IPS-15b (cell line): ENCODE data around the gene MPL.

Source experiments
- H3K27me3 ChIP-seq: one replicate; pipeline ENCODE4 v1.6.1; 2013; ENCODE audit warnings: low read length; ENCODE audit not compliant: control insufficient read depth, insufficient read depth
- H3K36me3 ChIP-seq: one replicate; pipeline ENCODE4 v1.6.1; 2013; ENCODE audit warnings: low read length; ENCODE audit not compliant: control insufficient read depth, insufficient read depth
- H3K4me1 ChIP-seq: one replicate; pipeline ENCODE4 v1.6.1; 2013; ENCODE audit warnings: mild to moderate bottlenecking, low read length; ENCODE audit not compliant: control insufficient read depth, insufficient read depth
- H3K4me3 ChIP-seq: one replicate; pipeline ENCODE4 v1.5.1; 2013; ENCODE audit warnings: low read depth, low read length
- H3K9ac ChIP-seq: one replicate; pipeline ENCODE4 v1.6.1; 2013; ENCODE audit warnings: low read depth, mild to moderate bottlenecking, low read length
- H3K9me3 ChIP-seq: one replicate; pipeline ENCODE4 v1.6.1; 2013; ENCODE audit warnings: mild to moderate bottlenecking, low read length; ENCODE audit not compliant: control insufficient read depth, insufficient read depth

Gene MPL

DNA sequence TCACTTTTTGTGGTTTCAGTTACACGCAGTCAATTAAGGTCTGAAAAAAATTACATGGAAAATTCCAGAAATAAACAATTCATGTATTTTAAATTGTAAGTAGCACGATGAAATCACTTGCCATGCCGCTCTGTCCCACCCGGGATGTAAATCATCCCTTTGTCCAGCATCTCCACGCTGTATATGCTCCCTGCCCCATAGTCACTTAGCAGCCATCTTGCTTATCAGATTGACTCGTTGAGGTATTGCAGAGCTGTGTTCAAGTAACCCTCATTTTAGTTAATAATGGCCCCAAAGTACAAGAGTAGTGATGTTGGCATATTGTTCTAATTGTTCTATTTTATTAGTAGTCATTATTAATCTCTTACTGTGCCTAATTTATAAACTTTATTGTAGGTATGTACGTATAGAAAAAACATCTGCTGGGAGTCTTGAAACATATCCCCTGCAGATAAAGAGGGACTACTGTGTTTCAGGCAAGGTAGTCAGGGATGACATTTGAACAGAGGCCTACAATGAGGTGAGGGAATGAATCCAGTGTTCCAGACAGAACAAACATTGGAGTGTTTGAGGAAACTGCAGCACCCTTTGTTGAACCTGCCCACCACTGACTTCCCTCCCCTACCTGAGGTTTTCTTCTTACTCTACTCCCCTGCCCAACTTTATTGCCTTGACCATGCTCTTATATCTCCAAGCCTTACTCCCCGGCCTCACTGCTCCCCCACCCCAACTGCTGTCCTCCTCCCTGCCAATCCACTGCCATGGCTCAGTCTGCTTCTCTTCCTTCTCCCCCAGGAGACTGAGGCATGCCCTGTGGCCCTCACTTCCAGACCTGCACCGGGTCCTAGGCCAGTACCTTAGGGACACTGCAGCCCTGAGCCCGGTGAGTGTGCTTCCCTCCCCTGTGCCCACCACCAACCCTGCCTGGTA is 14.1 kb downstream of the MPL start:
- no peak overlapping the region for H3K9ac ChIP-seq
- H3K36me3 ChIP-seq, result no peaks in the 10 kb centered on the region
- peaks cover 17% of the 10 kb centered on the region for H3K27me3 ChIP-seq
- no peak overlapping the region for H3K4me3 ChIP-seq
- peaks cover 10% of the 10 kb centered on the region for H3K4me1 ChIP-seq
- no peaks in the 10 kb centered on the region for H3K9me3 ChIP-seq

DNA sequence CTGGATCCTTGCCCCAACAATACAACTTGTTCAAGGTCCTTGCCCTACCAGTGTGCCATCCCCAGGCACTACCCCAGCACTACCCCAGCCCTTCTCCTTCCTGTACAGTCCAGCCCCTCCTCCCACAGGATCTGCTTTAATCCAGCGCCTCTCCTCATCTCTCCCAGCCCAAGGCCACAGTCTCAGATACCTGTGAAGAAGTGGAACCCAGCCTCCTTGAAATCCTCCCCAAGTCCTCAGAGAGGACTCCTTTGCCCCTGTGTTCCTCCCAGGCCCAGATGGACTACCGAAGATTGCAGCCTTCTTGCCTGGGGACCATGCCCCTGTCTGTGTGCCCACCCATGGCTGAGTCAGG is 14.7 kb downstream of the MPL start:
- Histone ChIP-seq H3K36me3 (no peaks in the 10 kb centered on the region), H3K4me1 (peaks cover 10% of the 10 kb centered on the region), H3K4me3 (no peak overlapping the region), H3K27me3 (peaks cover 10% of the 10 kb centered on the region), H3K9ac (no peak overlapping the region), H3K9me3 (no peaks in the 10 kb centered on the region)

DNA sequence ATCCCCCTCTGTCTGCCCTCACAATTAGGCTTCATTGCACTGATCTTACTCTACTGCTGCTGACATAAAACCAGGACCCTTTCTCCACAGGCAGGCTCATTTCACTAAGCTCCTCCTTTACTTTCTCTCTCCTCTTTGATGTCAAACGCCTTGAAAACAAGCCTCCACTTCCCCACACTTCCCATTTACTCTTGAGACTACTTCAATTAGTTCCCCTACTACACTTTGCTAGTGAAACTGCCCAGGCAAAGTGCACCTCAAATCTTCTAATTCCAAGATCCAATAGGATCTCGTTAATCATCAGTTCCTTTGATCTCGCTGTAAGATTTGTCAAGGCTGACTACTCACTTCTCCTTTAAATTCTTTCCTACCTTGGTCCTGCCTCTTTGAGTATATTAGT is 15.3 kb downstream of the MPL start:
- no peak overlapping the region for H3K9ac ChIP-seq

DNA sequence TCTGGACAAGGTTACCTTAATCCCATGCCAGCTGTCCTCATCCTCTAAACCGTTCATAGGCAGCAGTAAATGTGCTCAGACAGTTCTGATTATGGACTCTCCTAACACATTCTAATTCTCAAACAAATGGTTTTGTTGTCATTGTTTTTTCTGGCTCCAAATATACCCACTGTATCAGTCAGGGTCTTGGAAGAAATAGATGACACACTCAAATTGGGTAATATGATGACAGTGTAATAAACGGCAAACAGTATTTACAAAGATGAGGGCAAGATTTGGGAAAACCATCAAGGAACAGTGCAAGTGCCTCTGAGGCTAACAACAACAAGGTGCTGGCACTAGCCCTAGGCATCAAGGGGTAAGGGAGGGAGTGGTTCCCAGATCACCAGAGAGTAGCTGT is 16.9 kb downstream of the MPL start:
- H3K9me3 ChIP-seq, result no peaks in the 10 kb centered on the region
- H3K9ac ChIP-seq, result no peak overlapping the region
- peaks cover 4% of the 10 kb centered on the region for H3K36me3 ChIP-seq
- H3K4me3 ChIP-seq, result no peak overlapping the region
- no peaks in the 10 kb centered on the region for H3K27me3 ChIP-seq
- H3K4me1 ChIP-seq, result peaks cover 9% of the 10 kb centered on the region

More for the DNA sequence above, 15.3 kb downstream of the MPL start:
- H3K36me3 ChIP-seq, result no peaks in the 10 kb centered on the region
- no peaks in the 10 kb centered on the region for H3K9me3 ChIP-seq
- peaks cover 5% of the 10 kb centered on the region for H3K27me3 ChIP-seq
- no peak overlapping the region for H3K4me3 ChIP-seq
- peaks cover 10% of the 10 kb centered on the region for H3K4me1 ChIP-seq

DNA sequence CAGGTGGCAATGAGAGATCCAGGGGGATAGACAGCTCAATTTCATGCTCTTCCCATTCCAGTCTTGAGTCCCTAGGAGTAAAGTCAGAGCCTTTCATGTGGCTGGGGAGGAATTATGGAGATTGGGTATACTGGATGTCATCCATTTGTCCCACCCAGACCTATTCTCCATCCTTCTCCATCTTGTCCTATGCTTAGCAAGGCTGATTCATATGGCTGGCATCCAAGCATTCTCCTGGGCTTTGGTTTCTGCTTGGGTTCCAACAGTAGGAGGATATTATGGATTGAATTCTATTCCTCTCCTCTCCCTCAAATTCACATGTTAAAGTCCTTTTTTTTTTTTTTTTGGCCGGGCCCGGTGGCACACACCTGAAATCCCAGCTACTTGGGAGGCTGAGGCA is 17.3 kb downstream of the MPL start:
- H3K36me3 ChIP-seq, result peaks cover 9% of the 10 kb centered on the region
- H3K9ac ChIP-seq, result no peak overlapping the region
- H3K27me3 ChIP-seq, result no peaks in the 10 kb centered on the region
- H3K9me3 ChIP-seq, result no peaks in the 10 kb centered on the region
- peaks cover 7% of the 10 kb centered on the region for H3K4me1 ChIP-seq
- H3K4me3 ChIP-seq, result no peak overlapping the region

DNA sequence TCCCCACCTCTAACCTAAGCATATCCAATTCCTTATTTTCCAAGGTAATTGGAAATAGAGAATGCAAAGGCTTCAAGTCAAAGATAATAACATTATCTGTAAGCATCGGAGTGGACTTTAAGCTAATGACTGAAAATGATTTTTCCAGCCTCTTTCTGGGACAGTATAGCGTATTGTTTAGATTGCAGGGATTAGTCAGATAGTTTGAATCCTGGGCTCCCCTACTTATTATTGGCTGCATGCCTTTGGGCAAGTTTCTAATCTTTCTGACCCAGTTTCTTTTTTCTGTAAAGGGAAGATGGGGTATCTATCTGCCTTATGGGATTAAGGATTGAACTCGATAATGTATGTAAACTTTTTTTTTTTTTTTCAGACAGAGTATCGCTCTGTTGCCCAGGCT is 19.6 kb downstream of the MPL start:
- no peak overlapping the region for H3K4me3 ChIP-seq
- peaks cover 8% of the 10 kb centered on the region for H3K4me1 ChIP-seq
- H3K9me3 ChIP-seq, result no peaks in the 10 kb centered on the region
- H3K9ac ChIP-seq, result no peak overlapping the region
- no peaks in the 10 kb centered on the region for H3K27me3 ChIP-seq
- H3K36me3 ChIP-seq, result peaks cover 31% of the 10 kb centered on the region

DNA sequence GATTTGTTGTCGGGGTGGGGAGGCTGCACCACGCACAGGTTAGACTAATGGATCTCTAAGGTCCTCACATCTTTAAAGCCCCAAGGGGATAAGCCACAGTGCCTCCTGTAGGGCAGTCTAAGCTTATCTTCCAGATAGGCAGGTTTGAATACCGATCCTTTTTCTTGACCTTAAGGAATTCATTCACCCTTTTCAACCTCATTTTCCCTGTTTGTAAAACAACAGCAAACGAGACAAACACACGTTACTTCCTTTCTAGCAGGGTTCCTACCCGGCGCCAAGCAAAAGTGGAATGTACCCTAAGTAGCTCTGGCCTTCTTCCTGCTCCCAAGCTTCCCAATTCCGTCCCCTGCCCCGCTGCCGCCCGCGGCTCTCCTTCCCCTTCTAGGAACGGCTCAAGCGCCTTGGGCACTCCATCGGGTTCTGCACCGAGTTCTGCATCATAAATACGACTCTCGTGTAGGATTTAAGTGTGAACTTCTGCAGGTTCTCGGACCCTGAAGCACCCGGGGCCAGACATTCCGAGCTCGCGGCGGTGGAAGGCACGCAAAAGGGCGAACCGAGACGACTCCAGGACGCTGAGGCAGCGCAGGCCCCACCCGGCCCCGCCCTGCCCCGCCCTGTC is 20.6 kb downstream of the MPL start:
- Histone ChIP-seq H3K9ac (peak overlapping the region; percentile 94), H3K36me3 (peaks cover 37% of the 10 kb centered on the region), H3K4me3 (peak overlapping the region; percentile 91), H3K4me1 (peaks cover 8% of the 10 kb centered on the region), H3K27me3 (no peaks in the 10 kb centered on the region), H3K9me3 (no peaks in the 10 kb centered on the region)

DNA sequence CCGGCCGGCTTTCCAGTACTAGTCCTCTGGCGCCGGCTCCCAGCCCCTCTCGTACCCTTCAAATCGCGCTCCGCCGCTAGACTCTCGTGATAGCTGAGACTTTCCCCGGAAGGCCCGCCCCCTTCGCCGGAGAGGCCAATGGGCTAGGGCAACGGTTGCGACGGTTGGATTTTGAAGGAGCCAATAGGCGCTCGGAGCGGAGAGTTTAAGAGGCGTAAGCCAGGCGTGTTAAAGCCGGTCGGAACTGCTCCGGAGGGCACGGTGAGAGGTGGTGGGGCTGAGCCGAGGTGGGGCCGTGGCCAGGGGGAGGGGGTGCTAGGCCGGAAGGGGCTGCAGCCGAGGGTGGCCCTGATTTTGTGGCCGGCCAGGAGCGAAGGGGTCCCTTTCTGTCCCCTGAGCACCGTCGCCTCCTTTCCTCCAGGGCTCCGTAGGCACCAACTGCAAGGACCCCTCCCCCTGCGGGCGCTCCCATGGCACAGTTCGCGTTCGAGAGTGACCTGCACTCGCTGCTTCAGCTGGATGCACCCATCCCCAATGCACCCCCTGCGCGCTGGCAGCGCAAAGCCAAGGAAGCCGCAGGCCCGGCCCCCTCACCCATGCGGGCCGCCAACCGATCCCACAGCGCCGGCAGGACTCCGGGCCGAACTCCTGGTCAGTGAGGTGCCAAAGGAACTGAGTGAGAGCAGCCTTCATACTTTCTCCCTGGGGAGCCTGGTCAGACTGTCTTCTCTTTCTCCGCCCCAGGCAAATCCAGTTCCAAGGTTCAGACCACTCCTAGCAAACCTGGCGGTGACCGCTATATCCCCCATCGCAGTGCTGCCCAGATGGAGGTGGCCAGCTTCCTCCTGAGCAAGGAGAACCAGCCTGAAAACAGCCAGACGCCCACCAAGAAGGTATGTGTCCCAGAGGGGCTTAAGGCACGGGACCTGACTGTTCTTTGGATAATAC is 21.4 kb downstream of the MPL start, which contains the start of gene CDC20:
Gene CDC20, plus strand, starts transcription at position 236 of the 948 bp plus-strand sequence. Its CDS starts 235 bp downstream, at position 471.
- peaks cover 42% of the 10 kb centered on the region for H3K36me3 ChIP-seq

DNA sequence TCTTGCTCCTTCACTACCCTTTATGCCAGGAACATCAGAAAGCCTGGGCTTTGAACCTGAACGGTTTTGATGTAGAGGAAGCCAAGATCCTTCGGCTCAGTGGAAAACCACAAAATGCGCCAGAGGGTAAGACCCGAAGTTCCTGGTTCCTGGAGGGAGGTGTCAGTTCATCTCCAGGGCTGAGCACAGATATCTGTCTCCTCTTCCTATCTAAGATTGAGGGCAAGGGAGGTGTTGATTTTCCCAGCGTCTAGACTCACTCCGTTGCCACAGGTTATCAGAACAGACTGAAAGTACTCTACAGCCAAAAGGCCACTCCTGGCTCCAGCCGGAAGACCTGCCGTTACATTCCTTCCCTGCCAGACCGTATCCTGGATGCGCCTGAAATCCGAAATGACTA is 22.1 kb downstream of the MPL start:
- Histone ChIP-seq H3K4me1 (peaks cover 8% of the 10 kb centered on the region), H3K4me3 (peak overlapping the region; percentile 94), H3K9me3 (no peaks in the 10 kb centered on the region), H3K9ac (peak overlapping the region; percentile 89), H3K27me3 (no peaks in the 10 kb centered on the region), H3K36me3 (peaks cover 46% of the 10 kb centered on the region)

More for the DNA sequence above, 21.4 kb downstream of the MPL start, which contains the start of gene CDC20:
- Histone ChIP-seq H3K4me3 (peak within 1 kb of the TSS; percentile 94), H3K9me3 (no peaks in the 10 kb centered on the region), H3K9ac (peak within 1 kb of the TSS; percentile 94), H3K4me1 (peaks cover 8% of the 10 kb centered on the region), H3K27me3 (no peaks in the 10 kb centered on the region)

DNA sequence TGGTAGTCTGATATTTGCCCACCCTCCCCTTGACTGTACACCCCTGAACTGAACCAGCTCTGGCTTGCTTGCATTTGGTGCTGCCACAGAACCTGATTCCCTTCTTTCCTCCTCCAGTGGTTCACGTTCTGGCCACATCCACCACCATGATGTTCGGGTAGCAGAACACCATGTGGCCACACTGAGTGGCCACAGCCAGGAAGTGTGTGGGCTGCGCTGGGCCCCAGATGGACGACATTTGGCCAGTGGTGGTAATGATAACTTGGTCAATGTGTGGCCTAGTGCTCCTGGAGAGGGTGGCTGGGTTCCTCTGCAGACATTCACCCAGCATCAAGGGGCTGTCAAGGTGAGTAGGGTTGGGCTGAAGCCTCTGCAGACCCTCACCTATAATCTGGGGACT is 23.0 kb downstream of the MPL start:
- H3K27me3 ChIP-seq, result no peaks in the 10 kb centered on the region
- H3K36me3 ChIP-seq, result peaks cover 52% of the 10 kb centered on the region
- H3K4me3 ChIP-seq, result peak overlapping the region; percentile 94
- peaks cover 8% of the 10 kb centered on the region for H3K4me1 ChIP-seq
- H3K9me3 ChIP-seq, result no peaks in the 10 kb centered on the region
- H3K9ac ChIP-seq, result no peak overlapping the region

DNA sequence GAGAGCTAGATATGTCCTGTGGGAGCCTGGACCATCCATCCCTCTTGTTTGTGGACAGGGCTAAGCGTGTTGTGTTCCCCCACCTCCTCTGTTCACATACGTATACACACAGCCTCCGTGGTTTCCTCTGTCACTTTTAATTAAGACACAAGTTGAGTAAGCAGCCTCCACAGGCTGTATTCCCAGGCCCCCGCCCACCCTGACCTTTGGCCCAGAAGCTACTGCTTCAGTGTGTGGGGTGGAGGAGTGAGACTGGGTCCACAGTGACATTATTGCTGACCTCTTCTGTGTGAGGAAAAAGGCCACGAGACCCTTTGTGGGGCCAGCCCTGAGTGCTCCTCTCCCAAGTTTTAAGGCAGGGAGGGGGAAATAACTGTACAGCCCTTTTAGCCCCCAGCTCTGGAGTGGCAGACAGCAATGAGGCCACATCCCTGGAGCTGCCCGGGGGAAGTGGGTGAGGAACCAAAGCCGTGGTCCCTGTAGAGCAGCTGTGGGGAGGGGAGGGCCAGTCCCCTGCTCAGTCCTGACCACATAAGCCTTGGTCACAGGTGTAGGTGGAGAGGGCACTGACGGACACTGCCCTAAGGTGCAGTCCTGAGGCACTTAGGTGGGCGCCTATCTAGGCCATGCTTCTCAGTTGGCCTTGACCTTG is 25.8 kb downstream of the MPL start:
- H3K27me3 ChIP-seq, result no peaks in the 10 kb centered on the region
- H3K9ac ChIP-seq, result no peak overlapping the region
- H3K9me3 ChIP-seq, result no peaks in the 10 kb centered on the region
- H3K4me1 ChIP-seq, result peaks cover 15% of the 10 kb centered on the region
- H3K4me3 ChIP-seq, result no peak overlapping the region
- H3K36me3 ChIP-seq, result peaks cover 52% of the 10 kb centered on the region
